ENCODE measurements around the gene FSD1L. TPM values are rescaled to one million over a fixed set of nuclear protein-coding genes. Genes with fewer than 3 reads are reported as not detected.

The FSD1L gene
- polyA plus RNA-seq, 1 of the 3 experiments (the other 2 are of a cell fraction) = 0.76 TPM

GRCh38 chr9:105501414-105501813, 53.6 kb downstream of the FSD1L start:
- H3K4me2 ChIP-seq = no peak overlapping the region
- no peak overlapping the region for H3K27ac ChIP-seq (ENCODE audit: low read depth in 2 of 2, low read length in 1 of 2)
- no peaks in the 10 kb centered on the region for H3K27me3 ChIP-seq (ENCODE audit: insufficient read depth)
- no peak overlapping the region for H2AFZ ChIP-seq (ENCODE audit: low read depth)
- peaks cover 0 to 13% of the 10 kb centered on the region in 2 experiments; a peak in 1 of 4 replicates for H3K4me1 ChIP-seq (ENCODE audit: control insufficient read depth in 1 of 2, insufficient read depth in 2 of 2, low read depth in 1 of 2, low read length in 1 of 2)
- WGBS (ENCODE audit: low lambda C conversion rate) = 99% methylated on average over 4 of the region's 4 CpGs
- POLR2A ChIA-PET = no interaction called here
- H3K36me3 ChIP-seq (replicated peaks in 1 of 2; ENCODE audit: control insufficient read depth in 1 of 2, insufficient read depth in 2 of 2, low read length in 1 of 2) = peaks cover under 1 to 3% of the 10 kb centered on the region in 2 experiments
- no peak overlapping the region for H3K4me3 ChIP-seq (ENCODE audit: low read depth in 2 of 2, low read length in 1 of 2)
- peaks cover 4% of the 10 kb centered on the region for H3F3A ChIP-seq (replicated peaks; ENCODE audit: insufficient read depth)
- no peak overlapping the region for H3K9ac ChIP-seq
- no peak for TF ChIP-seq GATA2 (CRISPR knock-in tag; IDR thresholded peaks at IDR 0.05)
- TF ChIP-seq EP300 (IDR thresholded peaks at IDR 0.05; ENCODE audit: borderline replicate concordance in 1 of 2, low read depth in 1 of 2, low read length in 1 of 2) = no peak
- no peak for TF ChIP-seq CTCF (IDR thresholded peaks at IDR 0.05)
- no peak for TF ChIP-seq YY1 (IDR thresholded peaks at IDR 0.05; ENCODE audit: low read depth)
- no peak for TF ChIP-seq MAX (IDR thresholded peaks at IDR 0.05; ENCODE audit: low read depth)
- no peak for TF ChIP-seq ELF1 (IDR thresholded peaks at IDR 0.05)
- no peak for TF ChIP-seq GABPA (IDR thresholded peaks at IDR 0.05; ENCODE audit: low read depth)
- no peak for TF ChIP-seq NRF1 (IDR thresholded peaks at IDR 0.05; ENCODE audit: low read depth, low read length)
- no peak for TF ChIP-seq JUND (IDR thresholded peaks at IDR 0.05)
- CTCF ChIA-PET = no interaction called here
- no peaks in the 10 kb centered on the region for H4K20me1 ChIP-seq (ENCODE audit: insufficient read depth)
- H3K79me2 ChIP-seq (ENCODE audit: insufficient read depth) = peaks cover 51% of the 10 kb centered on the region; the same call in 1 of the 2 replicates
- no peaks in the 10 kb centered on the region for H3K9me3 ChIP-seq
- no peaks in the 10 kb centered on the region for H3K9me2 ChIP-seq
- no peak for DNase-seq

- H3K9ac ChIP-seq = no peak overlapping the region
- POLR2A ChIA-PET = no interaction called here
- no peak overlapping the region for H2AFZ ChIP-seq (ENCODE audit: low read depth)
- CTCF ChIA-PET = no interaction called here
- no peak overlapping the region for H3K4me3 ChIP-seq (ENCODE audit: low read depth in 2 of 2, low read length in 1 of 2)
- H4K20me1 ChIP-seq (ENCODE audit: insufficient read depth) = no peaks in the 10 kb centered on the region
- H3K36me3 ChIP-seq (replicated peaks in 1 of 2; ENCODE audit: control insufficient read depth in 1 of 2, insufficient read depth in 2 of 2, low read length in 1 of 2) = peaks cover 9 to 11% of the 10 kb centered on the region in 2 experiments
- WGBS (ENCODE audit: low lambda C conversion rate) = 92% methylated on average over 2 of the region's 2 CpGs
- H3K4me2 ChIP-seq = no peak overlapping the region
- no peak for DNase-seq
- no peaks in the 10 kb centered on the region for H3K27me3 ChIP-seq (ENCODE audit: insufficient read depth)
- H3K79me2 ChIP-seq (ENCODE audit: insufficient read depth) = peaks cover 45% of the 10 kb centered on the region; the same call in 1 of the 2 replicates
- H3F3A ChIP-seq (replicated peaks; ENCODE audit: insufficient read depth) = peaks cover 4% of the 10 kb centered on the region
- H3K4me1 ChIP-seq (ENCODE audit: control insufficient read depth in 1 of 2, insufficient read depth in 2 of 2, low read depth in 1 of 2, low read length in 1 of 2) = peaks cover 0 to 13% of the 10 kb centered on the region in 2 experiments; a peak in 1 of 4 replicates
- TF ChIP-seq RXRA (IDR thresholded peaks at IDR 0.05; ENCODE audit: borderline replicate concordance, low read depth) = no peak
- no peak for TF ChIP-seq USF2 (IDR thresholded peaks at IDR 0.05; ENCODE audit: borderline replicate concordance, low read depth, low read length)
- no peak for TF ChIP-seq PBX3 (IDR thresholded peaks at IDR 0.05)
- TF ChIP-seq JUND (IDR thresholded peaks at IDR 0.05) = no peak
- no peak for TF ChIP-seq GATA2 (CRISPR knock-in tag; IDR thresholded peaks at IDR 0.05)
- TF ChIP-seq TAF1 (IDR thresholded peaks at IDR 0.05; ENCODE audit: borderline replicate concordance, low read depth, low read length) = no peak
- no peak for TF ChIP-seq FOXM1 (IDR thresholded peaks at IDR 0.05; ENCODE audit: low read depth)
- no peak for TF ChIP-seq TCF12 (IDR thresholded peaks at IDR 0.05)
- no peak for TF ChIP-seq RAD21 (IDR thresholded peaks at IDR 0.05; ENCODE audit: low read length)
- TF ChIP-seq IRF3 (IDR thresholded peaks at IDR 0.05; ENCODE audit: low read depth, low read length) = no peak
- no peak for TF ChIP-seq FOSL2 (IDR thresholded peaks at IDR 0.05; ENCODE audit: borderline replicate concordance, low read depth)
- no peak for TF ChIP-seq POLR2AphosphoS5 (IDR thresholded peaks at IDR 0.05; ENCODE audit: low read depth, low read length)
- no peak for TF ChIP-seq NFIC (IDR thresholded peaks at IDR 0.05; ENCODE audit: borderline replicate concordance)
- TF ChIP-seq MAX (IDR thresholded peaks at IDR 0.05; ENCODE audit: low read depth) = no peak
- H3K27ac ChIP-seq (ENCODE audit: low read depth in 2 of 2, low read length in 1 of 2) = no peak overlapping the region
- no peaks in the 10 kb centered on the region for H3K9me2 ChIP-seq
- H3K9me3 ChIP-seq = no peaks in the 10 kb centered on the region
Observed at GRCh38 chr9:105502276-105502675, 54.4 kb downstream of the FSD1L start.

All from SK-N-SH (cell line).